A673 (cell line): ENCODE measurements around the gene VAV2. TPM values are rescaled to one million over a fixed set of nuclear protein-coding genes. Genes with fewer than 3 reads are reported as not detected.

Experiments
- BruUV-seq: library from RNA; stranded (reverse); fragments of 400-500 nt; replicated peaks from 2 replicates; lab custom pipeline; 2021; lab: Mats Ljungman, UMichigan
- CTCF ChIA-PET: fragments of 300-600 bp; sonication (Branson Sonifier 250); formaldehyde crosslinking; loops from one replicate; lab custom pipeline; 2022; ENCODE audit warnings: antibody characterized with exemption; lab: Charles Lee
- POLR2A ChIA-PET: fragments of 300-600 bp; sonication (Branson Sonifier 250); formaldehyde crosslinking; loops from one replicate; lab custom pipeline; 2022; ENCODE audit warnings: antibody characterized with exemption; ENCODE audit not compliant: low non-redundant PET; lab: Charles Lee
- DNase-seq: peaks from one replicate; pipeline ENCODE4 v3.0.0-alpha.2; 2015; ENCODE audit warnings: low spot score
- H3K27ac ChIP-seq: fragments of 200-600 bp; sonication (generic); 2 replicates; pipeline ENCODE4 v1.5.1; 2016; ENCODE audit warnings: mixed run types, low read depth, mild to moderate bottlenecking, mixed read lengths, antibody characterized with exemption, low read length; ENCODE audit not compliant: poor library complexity, severe bottlenecking
- H3K27me3 ChIP-seq: fragments of 200-600 bp; sonication (generic); replicated peaks from 2 replicates; pipeline ENCODE4 v1.6.1; 2017; ENCODE audit warnings: mixed run types, low read depth, mild to moderate bottlenecking, mixed read lengths, antibody characterized with exemption, low read length; ENCODE audit not compliant: insufficient read depth, poor library complexity
- H3K36me3 ChIP-seq: fragments of 200-600 bp; sonication (generic); 2 replicates; pipeline ENCODE4 v1.6.1; 2016; ENCODE audit warnings: mixed run types, mild to moderate bottlenecking, mixed read lengths, antibody characterized with exemption, low read length; ENCODE audit not compliant: insufficient read depth, poor library complexity, severe bottlenecking
- H3K4me1 ChIP-seq: fragments of 200-600 bp; sonication (generic); 2 replicates; pipeline ENCODE4 v1.6.1; 2017; ENCODE audit warnings: mixed run types, mild to moderate bottlenecking, mixed read lengths, antibody characterized with exemption, low read length; ENCODE audit not compliant: insufficient read depth, poor library complexity, severe bottlenecking
- H3K4me3 ChIP-seq: fragments of 200-600 bp; sonication (generic); 2 replicates; pipeline ENCODE4 v1.5.1; 2016; ENCODE audit warnings: low read depth, mixed run types, mild to moderate bottlenecking, mixed read lengths, low read length; ENCODE audit not compliant: poor library complexity, severe bottlenecking
- H3K9me3 ChIP-seq: fragments of 200-600 bp; sonication (generic); 2 replicates; pipeline ENCODE4 v1.6.1; 2016; ENCODE audit warnings: mixed run types, low read depth, mild to moderate bottlenecking, mixed read lengths, antibody characterized with exemption, low read length; ENCODE audit not compliant: poor library complexity, severe bottlenecking
- EZH2 ChIP-seq: fragments of 200-600 bp; sonication (generic); IDR thresholded peaks from 2 replicates; pipeline ENCODE4 v1.6.1; 2017; ENCODE audit warnings: borderline replicate concordance, low read depth, mild to moderate bottlenecking, mixed read lengths, antibody characterized with exemption, low read length; ENCODE audit not compliant: poor library complexity, severe bottlenecking
- intact Hi-C: fragments of 100-400 bp; cut with micrococcal nuclease; formaldehyde crosslinking; loops from one replicate; pipeline ENCODE4 v1.10.0; 2022; ENCODE audit not compliant: unreplicated experiment
- total RNA-seq: library from RNA; stranded (reverse); gene quantifications from 2 replicates; pipeline ENCODE4 v1.2.3, GENCODE V29; 2021
- TF ChIP-seq, protein P1 (sequence below): fragments of 300-800, 200-600 bp; sonication (generic); conservative IDR thresholded peaks from 2 replicates; pipeline ENCODE4 v1.5.1; 2017; ENCODE audit warnings: low read depth, mild to moderate bottlenecking, antibody characterized with exemption, low read length, moderate library complexity, mixed read lengths

The VAV2 gene
- total RNA-seq, 1 experiment from 2014 or later, result 16.4 TPM

- CTCF ChIA-PET, result no interaction called here
- H3K9me3 ChIP-seq, result no peaks in the 10 kb centered on the region
- H3K27ac ChIP-seq, result no peak overlapping the region
- no peak for DNase-seq
- H3K4me3 ChIP-seq, result no peak overlapping the region
- no TSS peak for BruUV-seq
- TF ChIP-seq, protein P1, sequence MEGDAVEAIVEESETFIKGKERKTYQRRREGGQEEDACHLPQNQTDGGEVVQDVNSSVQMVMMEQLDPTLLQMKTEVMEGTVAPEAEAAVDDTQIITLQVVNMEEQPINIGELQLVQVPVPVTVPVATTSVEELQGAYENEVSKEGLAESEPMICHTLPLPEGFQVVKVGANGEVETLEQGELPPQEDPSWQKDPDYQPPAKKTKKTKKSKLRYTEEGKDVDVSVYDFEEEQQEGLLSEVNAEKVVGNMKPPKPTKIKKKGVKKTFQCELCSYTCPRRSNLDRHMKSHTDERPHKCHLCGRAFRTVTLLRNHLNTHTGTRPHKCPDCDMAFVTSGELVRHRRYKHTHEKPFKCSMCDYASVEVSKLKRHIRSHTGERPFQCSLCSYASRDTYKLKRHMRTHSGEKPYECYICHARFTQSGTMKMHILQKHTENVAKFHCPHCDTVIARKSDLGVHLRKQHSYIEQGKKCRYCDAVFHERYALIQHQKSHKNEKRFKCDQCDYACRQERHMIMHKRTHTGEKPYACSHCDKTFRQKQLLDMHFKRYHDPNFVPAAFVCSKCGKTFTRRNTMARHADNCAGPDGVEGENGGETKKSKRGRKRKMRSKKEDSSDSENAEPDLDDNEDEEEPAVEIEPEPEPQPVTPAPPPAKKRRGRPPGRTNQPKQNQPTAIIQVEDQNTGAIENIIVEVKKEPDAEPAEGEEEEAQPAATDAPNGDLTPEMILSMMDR, result no peak
- no peak for TF ChIP-seq EZH2
- intact Hi-C loops, result no loop called here
- H3K27me3 ChIP-seq, result no peaks in the 10 kb centered on the region
- no peaks in the 10 kb centered on the region for H3K36me3 ChIP-seq
- peaks cover 21% of the 10 kb centered on the region for H3K4me1 ChIP-seq
- POLR2A ChIA-PET, result no interaction called here
Observed at GRCh38 chr9:133824802-133825186, 167.3 kb downstream of the VAV2 start.

- H3K27me3 ChIP-seq, result no peaks in the 10 kb centered on the region
- POLR2A ChIA-PET, result no interaction called here
- H3K36me3 ChIP-seq, result no peaks in the 10 kb centered on the region
- no peak overlapping the region for H3K4me3 ChIP-seq
- peaks cover 16% of the 10 kb centered on the region for H3K4me1 ChIP-seq
- TF ChIP-seq EZH2, result no peak
- TF ChIP-seq, protein P1, result no peak
- intact Hi-C loops, result no loop called here
- CTCF ChIA-PET, result no interaction called here
- no peaks in the 10 kb centered on the region for H3K9me3 ChIP-seq
- no TSS peak for BruUV-seq
- DNase-seq, result no peak
- no peak overlapping the region for H3K27ac ChIP-seq
Observed at GRCh38 chr9:133824106-133824801, 167.9 kb downstream of the VAV2 start.

GRCh38 chr9:133823189-133824105 lies 168.7 kb downstream of the VAV2 start:
- ChIA-PET POLR2A (no interaction called here), CTCF (no interaction called here)
- Histone ChIP-seq H3K27me3 (no peaks in the 10 kb centered on the region), H3K4me3 (no peak overlapping the region), H3K9me3 (no peaks in the 10 kb centered on the region), H3K27ac (no peak overlapping the region), H3K4me1 (peaks cover 15% of the 10 kb centered on the region), H3K36me3 (no peaks in the 10 kb centered on the region)
- intact Hi-C loops, result no loop called here
- no TSS peak for BruUV-seq
- TF ChIP-seq EZH2, result no peak
- DNase-seq, result no peak
